GM18951 (cell line): ENCODE data around the gene USH1C.

Source experiments
- POLR2A ChIP-seq: IDR thresholded peaks from 4 replicates; pipeline ENCODE4 v1.6.1; 2011; ENCODE audit warnings: mild to moderate bottlenecking; ENCODE audit not compliant: insufficient read length, insufficient read depth; ENCODE audit errors: extremely low read depth
- in situ Hi-C: fragments of 300-500 bp; cut with MboI; formaldehyde crosslinking; loops from one replicate; pipeline ENCODE4 v1.12.0; 2022; ENCODE audit warnings: low sequenced_read_pairs, mixed read lengths, inconsistent platforms; ENCODE audit not compliant: unreplicated experiment

USH1C gene

DNA sequence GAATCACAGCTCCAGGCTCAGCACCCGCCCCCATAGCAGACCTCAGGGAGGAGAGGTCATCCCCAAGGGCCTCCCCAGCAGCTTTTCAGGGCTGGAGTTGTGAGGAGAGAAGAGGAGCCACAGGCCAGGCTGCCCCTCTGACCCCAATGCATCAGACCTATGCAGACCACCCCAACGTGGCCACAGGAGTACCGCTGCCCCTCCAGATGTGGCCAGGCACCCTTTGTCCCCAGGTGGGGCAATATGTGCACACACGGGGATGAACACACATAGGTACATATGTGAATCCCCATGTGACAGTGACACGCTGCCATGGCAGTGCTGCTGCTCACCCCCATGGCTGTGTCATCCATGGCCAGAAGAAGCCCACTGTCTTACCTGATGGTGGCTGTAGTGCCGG lies 10.9 kb downstream of the USH1C start:
- in situ Hi-C loops = no loop called here
- TF ChIP-seq POLR2A = no peak

DNA sequence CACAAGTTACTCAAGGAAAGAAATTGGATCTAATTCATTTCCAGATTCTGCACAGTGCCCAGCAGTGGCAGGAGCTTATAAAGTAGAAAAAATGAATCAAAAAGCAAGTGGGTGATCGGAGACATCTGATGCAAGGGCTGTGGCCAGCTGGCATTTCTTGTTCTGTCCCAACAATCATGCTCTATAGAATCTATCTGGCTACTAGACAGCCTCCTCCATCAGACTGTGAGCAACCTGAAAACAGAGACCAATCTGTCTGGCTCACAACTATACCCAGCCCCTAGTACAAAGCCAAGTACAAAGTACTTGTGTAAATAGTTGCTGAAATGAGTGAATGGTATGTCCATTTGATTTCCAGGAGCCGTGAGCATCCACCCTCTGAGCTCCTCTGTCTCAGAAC lies 11.4 kb downstream of the USH1C start:
- in situ Hi-C loops = no loop called here
- TF ChIP-seq POLR2A = no peak

DNA sequence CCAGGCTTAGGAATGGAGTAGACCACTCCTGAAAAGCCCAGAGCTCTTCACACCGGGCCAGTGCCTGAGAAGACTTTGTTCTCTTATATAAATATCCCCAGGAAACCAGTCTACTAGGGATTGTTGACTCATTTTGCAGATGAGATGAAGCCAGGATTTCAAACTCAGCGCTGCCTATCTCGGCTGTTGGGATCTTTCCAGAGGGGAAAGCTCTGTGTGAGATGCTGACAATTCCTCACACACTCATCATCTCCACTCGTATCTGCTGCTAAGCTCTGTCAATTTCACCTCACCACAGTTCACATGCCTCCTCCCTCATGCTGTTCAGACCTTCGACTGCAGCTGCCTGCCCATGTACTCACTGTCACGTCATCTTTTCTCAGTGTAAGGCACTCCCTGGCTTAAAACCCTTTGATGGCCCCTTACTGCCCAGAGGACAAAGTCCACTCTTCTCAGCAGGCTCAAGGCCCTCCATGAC lies 12.5 kb downstream of the USH1C start:
- no peak for TF ChIP-seq POLR2A
- in situ Hi-C loops = no loop called here

DNA sequence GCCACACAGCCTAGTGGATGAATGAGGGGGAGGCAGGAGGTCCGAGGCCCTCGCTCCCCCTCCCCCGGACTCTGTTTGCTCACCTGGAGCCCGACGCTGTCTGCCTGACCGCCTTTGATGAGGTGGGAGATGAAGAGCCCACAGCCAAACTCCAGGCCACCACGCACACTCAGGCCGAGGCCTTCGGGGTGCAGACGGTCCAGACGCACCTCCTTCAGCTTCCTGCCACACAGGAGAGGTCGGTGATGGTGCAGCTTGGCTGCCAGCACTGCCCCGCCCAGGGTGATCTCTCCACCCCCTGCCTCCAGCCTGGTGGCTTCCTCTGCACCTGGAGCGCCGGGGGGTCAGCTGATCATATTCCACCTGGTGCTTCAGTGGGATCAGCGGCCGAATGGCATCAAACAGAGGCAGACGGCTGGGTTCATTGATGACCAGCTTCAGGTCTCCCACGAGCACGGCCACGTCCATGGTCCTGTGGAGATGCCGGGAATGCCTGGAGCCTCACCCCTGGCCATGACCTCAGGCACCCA lies 13.1 kb downstream of the USH1C start:
- TF ChIP-seq POLR2A = no peak
- in situ Hi-C loops = no loop called here

DNA sequence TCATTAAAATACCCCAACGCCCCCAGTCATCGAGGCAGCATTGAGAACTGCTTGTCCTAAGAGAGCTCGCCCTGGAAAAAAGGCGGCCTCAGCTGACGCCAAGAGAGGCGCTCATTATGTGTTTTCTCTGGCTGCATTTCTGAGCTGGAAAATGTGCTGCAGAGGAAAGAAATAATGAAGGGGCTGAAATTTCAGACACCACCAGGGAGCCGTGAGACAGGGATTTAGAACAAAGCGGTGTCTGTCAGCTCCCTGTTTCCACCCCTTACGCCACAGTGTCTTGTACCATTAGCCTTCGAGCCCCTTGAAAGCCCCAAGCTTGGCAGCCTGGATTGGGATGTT lies 14.4 kb downstream of the USH1C start:
- in situ Hi-C loops = no loop called here
- no peak for TF ChIP-seq POLR2A

DNA sequence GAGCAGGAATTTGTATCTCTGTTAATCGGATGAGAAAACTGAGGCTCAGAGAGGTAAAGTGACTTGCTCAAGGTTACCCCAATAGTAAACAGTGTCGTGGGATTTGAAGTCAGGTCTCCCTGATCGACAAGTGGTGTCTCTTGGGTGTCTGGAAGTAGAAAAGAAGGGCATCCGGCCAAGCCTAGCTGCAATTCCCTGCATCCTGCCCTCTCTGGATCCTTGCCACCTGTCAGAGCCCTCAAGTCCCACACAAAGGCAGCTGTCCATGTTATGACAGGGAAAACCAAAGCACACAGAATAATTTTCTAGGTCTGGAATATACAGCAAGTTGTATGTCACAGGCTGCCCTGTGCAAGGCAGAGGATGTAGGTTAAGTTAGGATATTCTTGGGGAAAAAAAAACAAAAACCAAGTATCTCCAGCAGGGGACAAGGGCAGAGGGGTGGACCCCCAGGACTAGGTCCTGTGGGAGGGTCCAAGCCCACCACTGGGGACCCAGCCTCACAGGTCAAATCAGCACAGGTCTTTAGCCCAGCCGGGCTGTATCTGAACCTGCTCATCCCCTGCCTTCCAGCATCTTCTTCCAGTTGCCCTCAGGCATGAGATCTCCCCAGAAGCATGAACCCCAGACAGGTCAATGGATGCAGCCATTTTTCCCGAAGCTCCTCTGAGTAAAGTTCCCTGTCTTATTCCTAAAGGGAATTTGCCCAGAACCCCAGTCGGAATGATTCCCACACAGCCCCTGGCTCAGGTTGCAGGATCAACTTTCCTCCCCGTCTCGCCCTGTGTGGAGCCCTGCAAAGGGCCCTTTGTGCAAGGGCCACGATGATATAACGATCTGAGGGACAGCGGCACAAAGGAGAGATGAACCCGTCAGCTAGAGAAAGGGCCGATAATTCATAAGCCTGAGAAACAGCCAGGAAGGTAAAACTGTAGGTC lies 15.0 kb downstream of the USH1C start:
- in situ Hi-C loops = no loop called here
- no peak for TF ChIP-seq POLR2A

DNA sequence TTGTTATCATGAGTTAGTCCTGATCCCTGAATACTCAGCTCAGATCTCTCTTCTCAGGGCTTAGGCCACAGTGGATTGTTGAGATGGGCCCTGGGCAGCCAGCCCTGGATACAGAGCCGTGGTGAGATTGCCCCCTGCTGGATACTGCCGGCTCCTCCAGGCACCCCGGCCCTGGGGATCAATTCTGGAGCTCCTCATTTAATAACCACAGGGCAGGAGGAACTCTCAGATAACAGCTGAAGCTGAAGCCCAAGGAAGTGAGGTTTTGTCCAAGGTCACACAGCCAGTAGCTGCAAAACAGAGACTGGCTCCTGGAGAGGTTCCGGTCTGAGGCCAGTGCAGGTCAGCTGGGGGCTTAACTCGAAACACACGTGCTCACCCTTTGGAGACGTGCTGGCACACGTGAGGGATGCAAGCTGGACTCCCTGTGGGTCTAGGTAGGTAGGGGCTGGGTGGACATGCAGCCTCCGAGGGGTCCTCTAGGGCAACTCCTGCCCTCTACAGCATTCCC lies 16.0 kb downstream of the USH1C start:
- no peak for TF ChIP-seq POLR2A
- in situ Hi-C loops = no loop called here

DNA sequence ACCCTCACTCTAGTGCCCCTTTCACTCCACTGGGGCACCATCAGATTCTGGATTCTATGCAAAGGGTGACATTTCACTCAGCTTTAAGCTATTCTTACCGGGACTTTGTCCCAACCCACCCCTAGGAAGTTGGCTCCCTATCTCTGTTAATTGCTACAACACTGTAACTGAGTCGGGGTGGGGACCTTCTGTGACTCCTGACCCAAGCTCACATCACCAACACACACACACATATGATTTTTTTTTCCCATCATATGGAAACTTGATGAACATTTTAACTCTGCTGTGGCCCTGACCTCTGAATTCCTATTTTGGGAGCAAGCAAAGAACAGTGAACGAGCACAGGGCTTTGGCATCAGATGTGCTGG lies 16.6 kb downstream of the USH1C start:
- no peak for TF ChIP-seq POLR2A
- in situ Hi-C loops = no loop called here

DNA sequence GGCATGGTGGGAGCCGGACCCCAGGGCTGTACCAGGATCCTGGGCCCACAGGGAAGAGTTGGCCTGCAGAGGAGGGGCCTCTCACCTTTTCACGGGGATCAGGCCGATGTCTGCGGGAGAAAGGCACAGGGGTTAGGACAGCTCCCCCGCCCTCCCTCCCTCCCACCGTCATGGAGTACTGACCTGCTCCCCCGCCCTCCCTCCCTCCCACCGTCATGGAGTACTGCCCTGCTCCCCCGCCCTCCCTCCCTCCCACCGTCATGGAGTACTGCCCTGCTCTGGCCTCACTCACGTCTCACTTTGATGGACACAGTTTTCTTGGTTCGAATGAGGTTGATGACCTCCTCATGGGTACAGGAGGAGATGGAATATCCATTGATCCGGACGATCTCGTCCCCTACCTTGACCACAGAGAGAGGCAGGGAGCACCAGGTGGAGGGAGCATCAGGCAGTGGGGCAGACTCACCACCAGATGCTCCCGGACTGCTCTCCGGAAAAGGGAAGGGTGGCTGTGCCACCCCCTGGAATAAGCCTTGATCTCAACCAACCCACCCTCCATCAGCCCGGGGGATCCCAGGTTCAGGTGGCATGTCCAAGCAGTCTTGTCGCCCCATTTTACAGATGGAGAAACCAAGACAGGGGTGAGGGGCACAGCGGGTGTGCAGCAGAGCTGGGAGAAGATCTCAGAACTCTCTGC lies 17.1 kb downstream of the USH1C start:
- in situ Hi-C loops = no loop called here
- TF ChIP-seq POLR2A = no peak

DNA sequence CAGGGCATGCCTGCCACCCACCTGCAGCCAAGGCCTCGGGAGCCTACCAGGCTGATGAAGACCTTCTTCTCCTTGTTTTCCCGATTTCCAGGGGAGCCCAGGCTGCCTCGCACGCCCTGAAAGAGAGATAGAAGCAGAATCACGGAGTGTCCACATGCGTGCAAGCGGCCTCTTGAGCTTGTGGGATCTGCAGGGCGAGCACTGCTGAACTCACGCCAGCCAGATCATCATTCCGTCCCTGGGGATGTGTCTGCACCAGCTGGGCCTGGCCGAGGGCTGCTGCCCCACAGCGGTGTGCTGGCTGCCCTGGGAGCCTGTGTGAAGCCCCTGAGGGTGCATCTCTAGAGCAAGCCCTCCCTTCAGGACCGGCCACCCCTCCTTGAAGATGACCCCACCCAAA lies 17.9 kb downstream of the USH1C start:
- TF ChIP-seq POLR2A = no peak
- in situ Hi-C loops = no loop called here

DNA sequence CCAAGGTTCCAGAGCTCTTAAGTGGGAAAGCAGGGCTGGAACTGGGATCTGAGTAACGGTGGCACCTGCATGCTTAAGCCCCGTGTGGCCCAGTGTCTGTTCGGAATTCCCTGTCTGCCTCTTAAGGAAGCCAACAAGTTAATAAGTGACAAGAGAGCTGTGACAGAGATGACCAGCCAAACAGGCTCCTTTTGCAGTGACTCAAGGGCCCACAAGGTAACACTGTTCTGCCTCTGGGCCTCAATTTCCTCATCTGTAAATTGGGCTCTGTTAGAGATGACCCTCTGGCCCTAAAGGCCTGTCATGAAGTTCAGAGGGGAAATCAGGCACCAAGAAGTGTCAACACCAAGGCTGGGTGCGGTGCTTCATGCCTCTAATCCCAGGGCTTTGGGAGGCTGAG lies 18.6 kb downstream of the USH1C start:
- in situ Hi-C loops = no loop called here
- no peak for TF ChIP-seq POLR2A

DNA sequence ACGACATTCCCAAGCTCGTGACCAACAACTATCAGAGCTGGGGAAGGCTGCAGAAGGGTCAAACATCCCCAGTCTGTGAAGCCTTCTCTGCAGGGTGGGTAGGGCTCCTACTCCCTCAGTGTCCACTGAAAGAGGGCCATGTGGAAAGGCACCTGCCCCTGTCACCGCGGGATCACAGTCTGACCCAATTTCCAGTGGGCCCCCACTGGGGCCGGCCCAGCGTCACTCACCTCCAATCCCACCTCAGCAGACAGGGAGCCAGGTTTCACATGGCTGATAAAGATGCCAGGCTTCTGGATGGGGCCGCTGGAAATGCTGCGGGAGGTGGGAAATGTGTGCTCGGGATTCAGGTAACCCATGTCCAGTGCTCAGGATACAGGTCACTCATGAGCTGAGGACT lies 20.0 kb downstream of the USH1C start:
- in situ Hi-C loops = loop anchor here (25.0 kb wide), 1 partner anchor 287 kb away; no protein-coding TSS in a partner anchor
- no peak for TF ChIP-seq POLR2A

DNA sequence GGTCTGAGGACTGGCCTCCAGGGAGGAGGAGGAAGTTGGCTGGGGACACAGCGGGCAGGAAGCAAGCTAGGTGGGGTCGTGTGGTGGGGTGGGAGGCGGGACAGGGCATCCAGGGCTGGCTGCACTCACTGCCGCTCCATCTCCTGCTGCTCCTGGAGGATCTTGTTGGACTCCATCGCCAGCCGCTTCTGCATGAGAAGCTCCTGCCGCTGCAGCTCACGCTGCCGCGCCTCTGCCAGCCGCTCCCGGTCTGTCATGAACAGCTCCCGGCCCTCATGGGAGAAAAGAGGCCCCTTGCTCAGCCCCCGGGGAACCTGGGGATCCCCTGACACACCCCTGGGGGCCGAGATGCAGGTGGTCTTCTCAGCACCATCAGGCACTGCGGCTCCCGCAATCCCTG lies 21.6 kb downstream of the USH1C start:
- no peak for TF ChIP-seq POLR2A
- in situ Hi-C loops = loop anchor here (25.0 kb wide), 1 partner anchor 285 kb away; no protein-coding TSS in a partner anchor
